ENCODE results near the gene FARSB. TPM values are rescaled to one million over a fixed set of nuclear protein-coding genes. Genes with fewer than 3 reads are reported as not detected.
"Not testable (repeated sequence)": the region's sequence is repeated elsewhere in the genome, so short reads cannot be mapped to it uniquely, and the experiment has no call there.

The FARSB gene
- total RNA-seq (14.6 TPM), polyA plus RNA-seq (ENCODE audit: insufficient read depth in 1 of 8, insufficient read length in 8 of 8, low replicate concordance in 1 of 8) (10 to 100 TPM; 20.6 to 26.8 (median 23.7) TPM)
- long read RNA-seq, donor 1, transcript FARSB-201 (17 exons, 3,369 nt): major isoform, 5 of 5 reads
- long read RNA-seq, donor 1, partial matches to known transcripts: 0 of 5 reads
- long read RNA-seq, donor 1, other reads (novel, unspliced or antisense): 0 of 5 reads
- long read RNA-seq, donor 2, partial matches to known transcripts: 0 of 1 reads
- long read RNA-seq, donor 2, other reads (novel, unspliced or antisense): 0 of 1 reads
- long read RNA-seq, donor 3, transcript FARSB-201 (17 exons, 3,369 nt): major isoform, 8 of 8 reads
- long read RNA-seq, donor 3, partial matches to known transcripts: 0 of 8 reads
- long read RNA-seq, donor 3, other reads (novel, unspliced or antisense): 0 of 8 reads
- long read RNA-seq, donor 4, transcript FARSB-201 (17 exons, 3,369 nt): major isoform, 5 of 5 reads
- long read RNA-seq, donor 4, partial matches to known transcripts: 0 of 5 reads
- long read RNA-seq, donor 4, other reads (novel, unspliced or antisense): 0 of 5 reads
- long read RNA-seq, donor 5, transcript FARSB-201 (17 exons, 3,369 nt): major isoform, 9 of 15 reads
- long read RNA-seq, donor 5, partial matches to known transcripts: 6 of 15 reads
- long read RNA-seq, donor 5, other reads (novel, unspliced or antisense): 0 of 15 reads
- long read RNA-seq, donor 6, transcript FARSB-201 (17 exons, 3,369 nt): major isoform, 10 of 15 reads
- long read RNA-seq, donor 6, partial matches to known transcripts: 5 of 15 reads
- long read RNA-seq, donor 6, other reads (novel, unspliced or antisense): 0 of 15 reads
- long read RNA-seq, donor 7, transcript FARSB-201 (17 exons, 3,369 nt): major isoform, 5 of 11 reads
- long read RNA-seq, donor 7, partial matches to known transcripts: 6 of 11 reads
- long read RNA-seq, donor 7, other reads (novel, unspliced or antisense): 0 of 11 reads
- long read RNA-seq, donor 8, transcript FARSB-201 (17 exons, 3,369 nt): major isoform, 14 of 14 reads
- long read RNA-seq, donor 8, partial matches to known transcripts: 0 of 14 reads
- long read RNA-seq, donor 8, other reads (novel, unspliced or antisense): 0 of 14 reads
- long read RNA-seq, donor 9, partial matches to known transcripts: 0 of 3 reads
- long read RNA-seq, donor 9, other reads (novel, unspliced or antisense): 0 of 3 reads
- long read RNA-seq, donor 10, partial matches to known transcripts: 12 of 16 reads
- long read RNA-seq, donor 10, other reads (novel, unspliced or antisense): 0 of 16 reads
- long read RNA-seq, donor 11, transcript FARSB-201 (17 exons, 3,369 nt): major isoform, 8 of 8 reads
- long read RNA-seq, donor 11, partial matches to known transcripts: 0 of 8 reads
- long read RNA-seq, donor 11, other reads (novel, unspliced or antisense): 0 of 8 reads

DNA sequence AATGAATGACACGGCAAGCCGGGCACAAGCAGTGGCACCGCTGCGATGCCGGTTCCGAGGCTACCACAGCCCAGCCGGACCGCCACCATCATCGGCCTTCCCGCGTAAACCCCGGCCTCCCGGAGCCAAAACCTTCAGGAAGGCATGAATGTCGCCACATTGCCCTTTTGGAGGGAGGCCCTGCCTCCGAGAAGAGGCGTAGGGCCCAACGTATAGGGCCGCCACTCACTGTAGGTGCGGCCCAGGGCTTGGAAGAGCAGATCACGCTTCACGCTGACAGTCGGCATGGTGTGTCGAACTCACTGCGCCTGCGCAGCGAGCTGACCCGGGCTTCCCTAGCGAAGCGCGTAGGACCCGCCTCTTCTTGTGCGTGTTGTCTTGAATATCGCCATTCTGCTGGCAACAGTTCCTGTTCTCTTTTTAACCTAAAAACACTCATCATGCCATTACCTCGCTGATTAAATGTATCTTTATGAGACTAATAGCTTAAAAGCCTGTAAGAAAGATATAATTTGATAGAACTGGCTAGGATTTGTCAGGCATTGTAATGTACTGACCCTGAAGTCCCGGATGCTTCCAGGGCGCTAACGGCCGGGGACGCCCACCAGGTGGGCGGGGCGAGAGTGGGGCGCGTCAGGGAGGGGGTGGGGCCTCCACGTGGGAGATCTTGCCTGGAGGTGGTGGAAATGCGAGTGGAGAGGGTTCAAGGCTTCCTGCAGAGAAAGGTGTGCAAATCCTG, at the start of gene FARSB:
Gene FARSB (minus strand): TSS at position 306 of the 739 bp plus-strand sequence. CDS start 19 bp downstream, at position 287.
- Histone ChIP-seq H3K27me3 (ENCODE audit: control insufficient read depth, insufficient read depth, low read length) (no peaks in the 10 kb centered on the region), H3K27ac (ENCODE audit: low read length) (peak within 1 kb of the TSS; percentile 95), H3K4me1 (ENCODE audit: control insufficient read depth, insufficient read depth, low read length) (peaks cover 12% of the 10 kb centered on the region), H3K4me3 (ENCODE audit: low read length) (peak within 1 kb of the TSS; percentile 100), H3K9me3 (replicated peaks; ENCODE audit: control insufficient read depth, low read depth, low read length) (no peaks in the 10 kb centered on the region), H3K36me3 (ENCODE audit: control insufficient read depth, insufficient read depth, low read length) (peaks cover 2% of the 10 kb centered on the region)
- peak; percentile 98 for DNase-seq
- WGBS (ENCODE audit: insufficient coverage): under 1% methylated on average over 36 of the region's 45 CpGs

DNA sequence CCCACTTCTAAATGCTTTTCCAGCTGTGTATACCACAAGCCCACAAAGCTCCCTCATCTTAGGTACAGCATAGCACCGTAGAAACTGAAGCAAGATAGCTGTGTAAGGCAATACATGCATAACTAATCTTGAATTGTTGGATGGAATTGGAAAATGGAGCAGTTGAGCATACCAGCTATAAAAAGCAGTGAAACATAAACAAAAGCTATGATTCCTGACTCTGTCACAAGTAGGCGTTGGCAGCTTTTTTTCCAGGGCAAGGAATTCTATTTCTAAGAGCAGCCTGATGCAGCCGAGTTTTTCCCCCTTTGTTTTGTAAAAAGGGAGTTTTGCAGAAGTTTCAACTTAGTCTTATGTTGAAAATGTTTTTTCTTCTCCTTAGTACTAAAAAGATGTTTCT, 48.0 kb upstream of the FARSB start:
- H3K9me3 ChIP-seq (replicated peaks; ENCODE audit: control insufficient read depth, low read depth, low read length): no peaks in the 10 kb centered on the region
- H3K27me3 ChIP-seq (ENCODE audit: control insufficient read depth, insufficient read depth, low read length): no peaks in the 10 kb centered on the region
- no peak overlapping the region for H3K27ac ChIP-seq (ENCODE audit: low read length)
- H3K4me1 ChIP-seq (ENCODE audit: control insufficient read depth, insufficient read depth, low read length): peaks cover 5% of the 10 kb centered on the region
- no peak for DNase-seq
- H3K36me3 ChIP-seq (ENCODE audit: control insufficient read depth, insufficient read depth, low read length): no peaks in the 10 kb centered on the region
- no peak overlapping the region for H3K4me3 ChIP-seq (ENCODE audit: low read length)
- no CpG with 5 or more reads among the region's 3 CpGs for WGBS (ENCODE audit: insufficient coverage)

DNA sequence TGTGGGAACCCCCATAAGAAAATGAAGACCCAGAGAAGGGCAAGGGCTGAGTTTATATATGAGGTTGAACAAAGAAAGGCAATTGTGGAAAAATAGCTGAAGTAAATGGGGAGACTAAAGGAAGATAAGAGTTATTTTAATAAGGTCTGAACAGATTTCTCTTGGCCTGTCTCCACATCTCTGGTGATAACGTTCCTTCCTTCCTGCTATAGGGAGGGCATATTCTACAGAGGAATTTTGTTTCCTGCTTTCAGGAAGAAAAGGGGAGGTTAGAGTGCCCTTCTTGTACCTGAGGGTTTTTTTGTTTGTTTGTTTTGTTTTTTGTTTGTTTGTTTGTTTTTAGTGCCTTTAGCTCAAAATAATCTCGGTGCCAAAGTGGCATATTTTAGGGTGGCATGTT, 47.2 kb upstream of the FARSB start:
- H3K9me3 ChIP-seq (replicated peaks; ENCODE audit: control insufficient read depth, low read depth, low read length): no peaks in the 10 kb centered on the region
- H3K36me3 ChIP-seq (ENCODE audit: control insufficient read depth, insufficient read depth, low read length): no peaks in the 10 kb centered on the region
- no peak overlapping the region for H3K27ac ChIP-seq (ENCODE audit: low read length)
- H3K27me3 ChIP-seq (ENCODE audit: control insufficient read depth, insufficient read depth, low read length): no peaks in the 10 kb centered on the region
- no peak overlapping the region for H3K4me3 ChIP-seq (ENCODE audit: low read length)
- peaks cover 4% of the 10 kb centered on the region for H3K4me1 ChIP-seq (ENCODE audit: control insufficient read depth, insufficient read depth, low read length)
- WGBS (ENCODE audit: insufficient coverage): no CpG with 5 or more reads among the region's 2 CpGs
- DNase-seq: no peak

GRCh38 chr2:222701721-222702131, 45.8 kb upstream of the FARSB start:
- H3K9me3 ChIP-seq (replicated peaks; ENCODE audit: control insufficient read depth, low read depth, low read length): no peaks in the 10 kb centered on the region
- H3K36me3 ChIP-seq (ENCODE audit: control insufficient read depth, insufficient read depth, low read length): no peaks in the 10 kb centered on the region
- no peaks in the 10 kb centered on the region for H3K27me3 ChIP-seq (ENCODE audit: control insufficient read depth, insufficient read depth, low read length)
- peaks cover 4% of the 10 kb centered on the region for H3K4me1 ChIP-seq (ENCODE audit: control insufficient read depth, insufficient read depth, low read length)
- no peak overlapping the region for H3K4me3 ChIP-seq (ENCODE audit: low read length)
- DNase-seq: peak; percentile 21
- no peak overlapping the region for H3K27ac ChIP-seq (ENCODE audit: low read length)
- 59% methylated on average over 2 of the region's 5 CpGs for WGBS (ENCODE audit: insufficient coverage)

- no peak overlapping the region for H3K4me3 ChIP-seq (ENCODE audit: low read length)
- no peaks in the 10 kb centered on the region for H3K9me3 ChIP-seq (replicated peaks; ENCODE audit: control insufficient read depth, low read depth, low read length)
- H3K27ac ChIP-seq (ENCODE audit: low read length): no peak overlapping the region
- 17% methylated on average over 1 of the region's 1 CpG for WGBS (ENCODE audit: insufficient coverage)
- no peaks in the 10 kb centered on the region for H3K27me3 ChIP-seq (ENCODE audit: control insufficient read depth, insufficient read depth, low read length)
- H3K4me1 ChIP-seq (ENCODE audit: control insufficient read depth, insufficient read depth, low read length): peaks cover 4% of the 10 kb centered on the region
- no peak for DNase-seq
- no peaks in the 10 kb centered on the region for H3K36me3 ChIP-seq (ENCODE audit: control insufficient read depth, insufficient read depth, low read length)
These were observed 45.3 kb upstream of the FARSB start for GRCh38 chr2:222701233-222701632.

DNA sequence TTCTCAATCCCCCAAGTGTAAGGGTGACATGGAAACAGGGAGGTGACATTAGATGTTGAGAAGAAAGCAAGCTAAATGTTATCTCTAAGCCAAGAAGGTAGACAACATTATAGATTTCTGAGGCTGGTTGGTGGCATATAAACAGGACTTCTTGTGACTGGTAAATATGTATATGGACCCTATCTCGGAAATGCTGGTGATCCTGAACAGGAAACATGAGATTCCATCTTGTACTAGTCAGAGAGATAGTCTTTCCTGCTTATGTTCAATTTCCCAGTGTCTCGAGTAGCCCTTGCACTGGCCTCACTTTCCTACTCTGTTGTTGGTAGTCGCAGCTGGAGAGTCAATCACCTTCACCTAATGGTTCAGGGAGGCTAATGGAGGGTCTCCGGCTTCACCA, 42.4 kb upstream of the FARSB start:
- DNase-seq: no peak
- 85% methylated on average over 2 of the region's 4 CpGs for WGBS (ENCODE audit: insufficient coverage)
- Histone ChIP-seq H3K27ac (ENCODE audit: low read length) (no peak overlapping the region), H3K9me3 (replicated peaks; ENCODE audit: control insufficient read depth, low read depth, low read length) (no peaks in the 10 kb centered on the region), H3K4me1 (ENCODE audit: control insufficient read depth, insufficient read depth, low read length) (peaks cover 4% of the 10 kb centered on the region), H3K36me3 (ENCODE audit: control insufficient read depth, insufficient read depth, low read length) (no peaks in the 10 kb centered on the region), H3K4me3 (ENCODE audit: low read length) (no peak overlapping the region), H3K27me3 (ENCODE audit: control insufficient read depth, insufficient read depth, low read length) (no peaks in the 10 kb centered on the region)

- no peak for DNase-seq
- no peaks in the 10 kb centered on the region for H3K36me3 ChIP-seq (ENCODE audit: control insufficient read depth, insufficient read depth, low read length)
- H3K27me3 ChIP-seq (ENCODE audit: control insufficient read depth, insufficient read depth, low read length): no peaks in the 10 kb centered on the region
- H3K4me3 ChIP-seq (ENCODE audit: low read length): no peak overlapping the region
- no peaks in the 10 kb centered on the region for H3K9me3 ChIP-seq (replicated peaks; ENCODE audit: control insufficient read depth, low read depth, low read length)
- no peak overlapping the region for H3K27ac ChIP-seq (ENCODE audit: low read length)
- WGBS (ENCODE audit: insufficient coverage): no CpG with 5 or more reads among the region's 1 CpG
- no peaks in the 10 kb centered on the region for H3K4me1 ChIP-seq (ENCODE audit: control insufficient read depth, insufficient read depth, low read length)
These were observed 37.9 kb upstream of the FARSB start for GRCh38 chr2:222693837-222694236.

DNA sequence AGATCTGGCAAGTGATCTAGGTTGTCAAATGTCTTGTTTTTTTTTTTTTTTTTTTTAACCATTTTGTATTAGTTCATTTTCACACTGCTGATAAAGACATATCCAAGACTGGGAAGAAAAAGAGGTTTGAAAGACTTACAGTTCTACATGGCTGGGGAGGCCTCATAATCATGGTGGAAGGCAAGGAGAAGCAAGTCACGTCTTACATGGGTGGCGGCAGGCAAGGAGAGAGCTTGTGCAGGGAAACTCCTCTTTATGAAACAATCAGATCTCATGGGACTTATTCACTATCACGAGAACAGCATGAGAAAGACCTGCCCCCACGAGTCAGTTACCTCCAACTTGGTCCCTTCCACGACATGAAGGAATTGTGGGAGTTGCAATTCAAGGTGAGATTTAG, 37.5 kb upstream of the FARSB start:
- no CpG with 5 or more reads among the region's 5 CpGs for WGBS (ENCODE audit: insufficient coverage)
- H3K27me3 ChIP-seq (ENCODE audit: control insufficient read depth, insufficient read depth, low read length); DNase-seq; H3K4me1 ChIP-seq (ENCODE audit: control insufficient read depth, insufficient read depth, low read length); H3K27ac ChIP-seq (ENCODE audit: low read length); H3K4me3 ChIP-seq (ENCODE audit: low read length); H3K9me3 ChIP-seq (replicated peaks; ENCODE audit: control insufficient read depth, low read depth, low read length); H3K36me3 ChIP-seq (ENCODE audit: control insufficient read depth, insufficient read depth, low read length): not testable (repeated sequence)

- H3K4me1 ChIP-seq (ENCODE audit: control insufficient read depth, insufficient read depth, low read length): no peaks in the 10 kb centered on the region
- H3K9me3 ChIP-seq (replicated peaks; ENCODE audit: control insufficient read depth, low read depth, low read length): no peaks in the 10 kb centered on the region
- H3K4me3 ChIP-seq (ENCODE audit: low read length): no peak overlapping the region
- WGBS (ENCODE audit: insufficient coverage): no CpG with 5 or more reads among the region's 10 CpGs
- peak; percentile 83 for DNase-seq
- no peaks in the 10 kb centered on the region for H3K36me3 ChIP-seq (ENCODE audit: control insufficient read depth, insufficient read depth, low read length)
- H3K27me3 ChIP-seq (ENCODE audit: control insufficient read depth, insufficient read depth, low read length): no peaks in the 10 kb centered on the region
- no peak overlapping the region for H3K27ac ChIP-seq (ENCODE audit: low read length)
These were observed 34.8 kb upstream of the FARSB start for GRCh38 chr2:222690564-222691200.

Data from muscle of leg (tissue), 16 donors.